Smooth muscle cell (in vitro differentiated cells): Measurements from ENCODE around the gene CADM2. TPM values are rescaled to one million over a fixed set of nuclear protein-coding genes. Genes with fewer than 3 reads are reported as not detected.

ENCODE experiments used
- DNase-seq: peaks from one replicate; lab custom pipeline; 2025; ENCODE audit not compliant: unreplicated experiment; lab: John Stamatoyannopoulos, UW
- H2AFZ ChIP-seq: fragments of 200-600 bp; sonication (generic); 2 replicates; pipeline ENCODE4 v1.6.0; 2016; ENCODE audit warnings: antibody characterized with exemption, low read depth, mild to moderate bottlenecking
- H3F3A ChIP-seq: fragments of 200-600 bp; sonication (generic); 2 replicates; pipeline ENCODE4 v1.6.0; 2017; ENCODE audit warnings: antibody characterized with exemption, low read depth
- H3K27ac ChIP-seq: fragments of 200-600 bp; sonication (generic); 2 replicates; pipeline ENCODE4 v1.5.1; 2016; ENCODE audit warnings: low read depth, mild to moderate bottlenecking
- H3K27me3 ChIP-seq: fragments of 200-600 bp; sonication (generic); 2 replicates; pipeline ENCODE4 v1.6.1; 2016; ENCODE audit warnings: low read depth, mild to moderate bottlenecking
- H3K36me3 ChIP-seq: fragments of 200-600 bp; sonication (generic); 2 replicates; pipeline ENCODE4 v1.5.1; 2016; ENCODE audit warnings: low read depth
- H3K4me1 ChIP-seq: fragments of 200-600 bp; sonication (generic); 2 replicates; pipeline ENCODE4 v1.5.1; 2016; ENCODE audit warnings: low read depth
- H3K4me2 ChIP-seq: fragments of 200-600 bp; sonication (generic); 2 replicates; pipeline ENCODE4 v1.6.0; 2016; ENCODE audit warnings: mild to moderate bottlenecking
- H3K4me3 ChIP-seq: fragments of 200-600 bp; sonication (generic); 2 replicates; pipeline ENCODE4 v1.5.1; 2016; ENCODE audit warnings: mild to moderate bottlenecking
- H3K79me2 ChIP-seq: fragments of 200-600 bp; sonication (generic); 2 replicates; pipeline ENCODE4 v1.6.0; 2016; ENCODE audit warnings: low read depth, mild to moderate bottlenecking
- H3K9ac ChIP-seq: fragments of 200-600 bp; sonication (generic); 2 replicates; pipeline ENCODE4 v1.6.0; 2016; ENCODE audit warnings: low read depth
- H3K9me3 ChIP-seq: fragments of 200-600 bp; sonication (generic); replicated peaks from 2 replicates; pipeline ENCODE4 v1.5.1; 2016; ENCODE audit warnings: low read depth
- H4K20me1 ChIP-seq: fragments of 200-600 bp; sonication (generic); 2 replicates; pipeline ENCODE4 v1.6.0; 2016; ENCODE audit warnings: low read depth
- WGBS: methylation state at CpG from one replicate; pipeline ENCODE4 v1.1.7; 2016; ENCODE audit warnings: low lambda C conversion rate; 5-methylcytosine and 5-hydroxymethylcytosine counted together
- polyA plus RNA-seq: library from polyadenylated mRNA; unstranded; fragments of >200 nt; fragmentation: Nextera tagmentation; extraction: Ambion mirVana; gene quantifications from 2 replicates; pipeline ENCODE4 v1.2.1, GENCODE V29; 2016
- total RNA-seq: library from RNA; depleted of rRNA; stranded (reverse); fragments of >200 nt; gene quantifications from 2 replicates; pipeline ENCODE4 v1.2.3, GENCODE V29; 2014
- TF ChIP-seq, protein P1 (sequence below): fragments of 200-600 bp; sonication (generic); IDR thresholded peaks from 2 replicates; pipeline ENCODE4 v1.5.1; 2017; ENCODE audit warnings: borderline replicate concordance, mild to moderate bottlenecking, antibody characterized with exemption; ENCODE audit not compliant: insufficient read depth, poor library complexity, severe bottlenecking

CADM2 gene
- total and polyA plus RNA-seq, 2 experiments from 2014 or later = 0.13 TPM; not detected in 1

DNA sequence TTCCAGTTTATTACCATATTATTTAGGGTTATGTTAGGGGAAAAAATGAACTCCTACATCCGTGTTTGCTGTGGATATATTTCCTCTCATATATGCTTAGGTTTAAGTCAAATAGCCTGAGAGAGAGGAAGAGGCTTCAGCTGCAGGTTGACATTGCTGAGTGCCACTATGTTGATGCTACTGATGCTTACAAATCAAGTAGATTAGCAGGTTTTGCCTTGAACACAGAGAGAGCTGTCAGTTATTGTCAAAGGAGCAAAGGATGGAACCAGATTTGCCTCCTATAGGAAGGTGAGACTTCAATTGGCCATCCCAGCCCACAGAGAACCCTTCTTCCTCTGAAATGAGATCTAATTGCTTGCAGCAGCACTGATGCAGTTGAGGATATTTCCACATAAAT is 339.2 kb downstream of the CADM2 start:
- no peak overlapping the region for H3K4me2 ChIP-seq
- TF ChIP-seq, protein P1, sequence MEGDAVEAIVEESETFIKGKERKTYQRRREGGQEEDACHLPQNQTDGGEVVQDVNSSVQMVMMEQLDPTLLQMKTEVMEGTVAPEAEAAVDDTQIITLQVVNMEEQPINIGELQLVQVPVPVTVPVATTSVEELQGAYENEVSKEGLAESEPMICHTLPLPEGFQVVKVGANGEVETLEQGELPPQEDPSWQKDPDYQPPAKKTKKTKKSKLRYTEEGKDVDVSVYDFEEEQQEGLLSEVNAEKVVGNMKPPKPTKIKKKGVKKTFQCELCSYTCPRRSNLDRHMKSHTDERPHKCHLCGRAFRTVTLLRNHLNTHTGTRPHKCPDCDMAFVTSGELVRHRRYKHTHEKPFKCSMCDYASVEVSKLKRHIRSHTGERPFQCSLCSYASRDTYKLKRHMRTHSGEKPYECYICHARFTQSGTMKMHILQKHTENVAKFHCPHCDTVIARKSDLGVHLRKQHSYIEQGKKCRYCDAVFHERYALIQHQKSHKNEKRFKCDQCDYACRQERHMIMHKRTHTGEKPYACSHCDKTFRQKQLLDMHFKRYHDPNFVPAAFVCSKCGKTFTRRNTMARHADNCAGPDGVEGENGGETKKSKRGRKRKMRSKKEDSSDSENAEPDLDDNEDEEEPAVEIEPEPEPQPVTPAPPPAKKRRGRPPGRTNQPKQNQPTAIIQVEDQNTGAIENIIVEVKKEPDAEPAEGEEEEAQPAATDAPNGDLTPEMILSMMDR = no peak
- no peaks in the 10 kb centered on the region for H4K20me1 ChIP-seq
- no peak overlapping the region for H3K4me3 ChIP-seq
- no peak overlapping the region for H3K9ac ChIP-seq
- no peaks in the 10 kb centered on the region for H3K79me2 ChIP-seq
- no peaks in the 10 kb centered on the region for H3K27me3 ChIP-seq
- no peaks in the 10 kb centered on the region for H3K9me3 ChIP-seq
- no peak overlapping the region for H3K27ac ChIP-seq
- no peak overlapping the region for H2AFZ ChIP-seq
- H3F3A ChIP-seq = no peaks in the 10 kb centered on the region
- H3K36me3 ChIP-seq = no peaks in the 10 kb centered on the region
- 76% methylated on average over 1 of the region's 1 CpG for WGBS
- no peaks in the 10 kb centered on the region for H3K4me1 ChIP-seq
- DNase-seq = no peak

DNA sequence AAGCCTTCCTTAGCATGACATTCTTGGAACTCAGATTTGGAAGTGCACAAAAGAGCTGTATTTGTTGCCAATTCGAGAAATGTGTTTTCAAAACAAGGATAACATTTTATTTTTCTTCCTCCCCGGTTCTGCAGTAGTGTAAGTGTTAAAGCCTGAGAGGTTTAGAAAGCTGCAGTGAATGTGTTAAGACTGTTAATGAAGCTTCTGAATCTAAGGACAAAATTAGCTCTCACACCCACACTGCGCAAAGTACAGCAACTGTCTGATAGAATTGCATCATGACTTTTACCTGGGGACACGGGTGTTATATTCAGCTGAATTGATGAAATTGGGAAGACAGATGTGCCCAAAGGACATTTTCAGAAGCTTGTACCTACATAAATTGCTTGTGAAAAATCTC is 344.4 kb downstream of the CADM2 start:
- Histone ChIP-seq H3K27ac (no peak overlapping the region), H3K9me3 (no peaks in the 10 kb centered on the region), H3K27me3 (no peaks in the 10 kb centered on the region), H3K79me2 (no peaks in the 10 kb centered on the region), H3K4me1 (no peaks in the 10 kb centered on the region), H3K36me3 (no peaks in the 10 kb centered on the region), H3K4me2 (no peak overlapping the region), H2AFZ (no peak overlapping the region), H3K4me3 (no peak overlapping the region), H3K9ac (no peak overlapping the region), H3F3A (no peaks in the 10 kb centered on the region), H4K20me1 (no peaks in the 10 kb centered on the region)
- 81% methylated on average over 4 of the region's 4 CpGs for WGBS
- no peak for DNase-seq
- TF ChIP-seq, protein P1 = no peak

DNA sequence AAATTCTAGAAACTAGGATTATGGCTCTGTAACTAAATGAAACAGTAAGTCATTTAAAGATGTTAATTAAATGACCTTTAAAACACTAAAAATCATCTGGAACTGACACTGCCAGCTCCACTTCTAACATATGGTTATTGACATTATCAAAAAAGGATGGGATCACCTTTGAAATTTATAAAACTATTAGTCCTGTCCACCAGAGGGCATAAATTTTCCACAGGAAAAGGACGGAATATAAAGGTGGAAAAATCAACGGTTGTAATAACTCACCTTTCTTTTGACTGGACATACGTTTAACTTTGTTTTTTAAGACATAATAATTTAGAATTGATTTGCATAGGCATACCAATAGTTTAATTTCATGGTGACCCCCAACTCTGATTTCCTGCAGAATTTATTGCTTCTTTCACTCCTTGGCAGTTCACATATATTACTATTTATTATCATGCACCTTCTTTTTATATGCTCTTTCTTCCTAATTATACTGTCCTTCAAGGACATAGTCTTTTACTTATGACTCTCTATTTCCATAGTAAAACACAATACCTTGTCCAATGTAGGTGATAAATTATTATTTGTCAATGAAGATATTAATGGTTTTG is 345.7 kb downstream of the CADM2 start:
- H3K4me3 ChIP-seq = no peak overlapping the region
- H3F3A ChIP-seq = no peaks in the 10 kb centered on the region
- no peaks in the 10 kb centered on the region for H3K4me1 ChIP-seq
- no peak overlapping the region for H3K9ac ChIP-seq
- WGBS = 75% methylated on average over 3 of the region's 3 CpGs
- H2AFZ ChIP-seq = no peak overlapping the region
- no peaks in the 10 kb centered on the region for H3K9me3 ChIP-seq
- H3K36me3 ChIP-seq = no peaks in the 10 kb centered on the region
- H4K20me1 ChIP-seq = no peaks in the 10 kb centered on the region
- TF ChIP-seq, protein P1 = peak; percentile 39
- no peak overlapping the region for H3K4me2 ChIP-seq
- no peak for DNase-seq
- no peaks in the 10 kb centered on the region for H3K79me2 ChIP-seq
- no peak overlapping the region for H3K27ac ChIP-seq
- no peaks in the 10 kb centered on the region for H3K27me3 ChIP-seq

DNA sequence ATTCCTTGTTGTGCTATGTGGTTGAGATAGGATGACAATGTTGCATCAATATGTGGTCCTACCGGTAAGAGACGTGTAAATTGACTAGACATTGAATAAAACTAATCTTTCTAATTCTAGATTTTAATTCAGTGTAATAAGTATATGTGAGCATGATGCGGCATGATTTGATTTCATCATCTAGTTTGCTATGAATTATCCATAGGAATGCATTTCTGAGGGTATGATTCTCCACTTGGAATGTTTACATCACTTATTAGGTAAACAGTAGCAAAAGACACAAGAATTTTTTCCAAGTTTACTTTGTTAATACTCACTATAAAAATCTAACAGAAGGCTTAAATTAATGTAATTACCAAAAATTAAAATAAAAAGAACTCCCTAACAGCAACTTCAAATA is 353.5 kb downstream of the CADM2 start:
- H3F3A ChIP-seq = no peaks in the 10 kb centered on the region
- no peak overlapping the region for H2AFZ ChIP-seq
- H3K36me3 ChIP-seq = no peaks in the 10 kb centered on the region
- no peak overlapping the region for H3K4me2 ChIP-seq
- H3K9ac ChIP-seq = no peak overlapping the region
- DNase-seq = no peak
- no peaks in the 10 kb centered on the region for H3K27me3 ChIP-seq
- H3K4me1 ChIP-seq = no peaks in the 10 kb centered on the region
- H3K4me3 ChIP-seq = no peak overlapping the region
- no peaks in the 10 kb centered on the region for H3K79me2 ChIP-seq
- TF ChIP-seq, protein P1 = no peak
- no peak overlapping the region for H3K27ac ChIP-seq
- no peaks in the 10 kb centered on the region for H4K20me1 ChIP-seq
- WGBS = 99% methylated on average over 3 of the region's 3 CpGs
- H3K9me3 ChIP-seq = no peaks in the 10 kb centered on the region
